B cell (primary cell): ENCODE results near the gene CPA1. TPM values are rescaled to one million over a fixed set of nuclear protein-coding genes. Genes with fewer than 3 reads are reported as not detected.

Experiments used
- ATAC-seq: fragments of 200-7000 bp; cut with Tn5 transposase; one replicate; pipeline ENCODE4 v1.10.0; 2021; ENCODE audit warnings: low read depth, mild to moderate bottlenecking, moderate number of reproducible peaks, moderate library complexity
- CTCF ChIA-PET: fragments of 350-600 bp; sonication (Branson Sonifier 250); formaldehyde crosslinking; loops from one replicate; lab custom pipeline; 2021; ENCODE audit warnings: antibody characterized with exemption, inconsistent platforms; lab: Charles Lee
- POLR2A ChIA-PET: fragments of 350-600 bp; sonication (Branson Sonifier 250); formaldehyde crosslinking; loops from one replicate; lab custom pipeline; 2021; ENCODE audit warnings: antibody characterized with exemption; lab: Charles Lee
- DNase-seq: peaks from one replicate; pipeline ENCODE4 v3.0.0; 2013
- H2AFZ ChIP-seq: 2 replicates; pipeline ENCODE4 v1.6.1; 2012; ENCODE audit warnings: mild to moderate bottlenecking, low read depth, low read length; ENCODE audit not compliant: insufficient read depth, poor library complexity, severe bottlenecking
- H3K27ac ChIP-seq, 2 donors: 1 replicate in 1 of 2; 2 replicates in 1 of 2; pipeline ENCODE4 v1.5.1; 2012 to 2013; ENCODE audit warnings: low read length in 2 of 2, mild to moderate bottlenecking in 2 of 2, moderate library complexity in 1 of 2
- H3K27me3 ChIP-seq, 4 experiments: fragments of 200-600 bp in 1 of 4; sonication (generic) in 1 of 4; replicated peaks in 1 of 4; 1 replicate in 2 of 4; 2 replicates in 2 of 4; pipeline versions ENCODE4 v1.6.1 to v1.7.0; 2013 to 2016; ENCODE audit warnings: low read length in 3 of 4, mild to moderate bottlenecking in 2 of 4, mixed read lengths in 1 of 4, moderate library complexity in 1 of 4; ENCODE audit not compliant: insufficient read depth in 4 of 4, control insufficient read depth in 3 of 4; ENCODE audit errors: control extremely low read depth in 1 of 4
- H3K36me3 ChIP-seq, 2 experiments: replicated peaks in 1 of 2; 1 replicate in 1 of 2; 2 replicates in 1 of 2; pipeline versions ENCODE4 v1.6.1 to v1.7.1; 2013; ENCODE audit warnings: low read length in 1 of 2; ENCODE audit not compliant: insufficient read depth in 2 of 2, control insufficient read depth in 1 of 2; ENCODE audit errors: control extremely low read depth in 1 of 2, extremely low read depth in 1 of 2
- H3K4me1 ChIP-seq, 2 donors: fragments of 200-600 bp in 1 of 2; sonication (generic) in 1 of 2; 1 replicate in 1 of 2; 2 replicates in 1 of 2; pipeline versions ENCODE4 v1.5.1 to v1.6.1; 2013 to 2017; ENCODE audit warnings: low read length in 2 of 2; ENCODE audit not compliant: control insufficient read depth in 2 of 2, insufficient read depth in 2 of 2
- H3K4me2 ChIP-seq: replicated peaks from 2 replicates; pipeline ENCODE3; 2012; ENCODE audit warnings: mild to moderate bottlenecking, low read depth, low read length; ENCODE audit not compliant: poor library complexity, severe bottlenecking
- H3K4me3 ChIP-seq, 5 experiments: fragments of 200-600 bp in 1 of 5; sonication (generic) in 1 of 5; 1 replicate in 3 of 5; 2 replicates in 2 of 5; pipeline versions ENCODE4 v1.5.1 to v1.7.0; 2011 to 2016; ENCODE audit warnings: low read length in 4 of 5, mild to moderate bottlenecking in 4 of 5, low read depth in 2 of 5, control low read depth in 1 of 5, moderate library complexity in 1 of 5; ENCODE audit not compliant: insufficient read depth in 1 of 5; ENCODE audit errors: control extremely low read depth in 1 of 5, extremely low read depth in 1 of 5
- H3K79me2 ChIP-seq: fragments of 200-600 bp; sonication (generic); one replicate; pipeline ENCODE4 v1.6.0; 2016; ENCODE audit warnings: low read length; ENCODE audit not compliant: control insufficient read depth, insufficient read depth
- H3K9ac ChIP-seq: fragments of 200-600 bp; sonication (generic); 2 replicates; pipeline ENCODE4 v1.6.1; 2017; ENCODE audit warnings: mild to moderate bottlenecking, low read length, moderate library complexity
- H3K9me3 ChIP-seq, 3 donors: one replicate each; pipeline versions ENCODE4 v1.6.1 to v1.7.1; 2013; ENCODE audit warnings: low read length in 2 of 3; ENCODE audit not compliant: control insufficient read depth in 2 of 3, insufficient read depth in 1 of 3; ENCODE audit errors: control extremely low read depth in 1 of 3
- H4K20me1 ChIP-seq: 2 replicates; pipeline ENCODE4 v1.6.0; 2012; ENCODE audit warnings: mild to moderate bottlenecking, low read length; ENCODE audit not compliant: insufficient read depth, control insufficient read depth, poor library complexity, severe bottlenecking
- H3K27ac Mint-ChIP-seq: one replicate; pipeline ENCODE4 v1.8.0; 2021; ENCODE audit warnings: mixed read lengths
- H3K27me3 Mint-ChIP-seq: one replicate; pipeline ENCODE4 v1.8.0; 2021; ENCODE audit warnings: mixed read lengths
- H3K4me1 Mint-ChIP-seq: one replicate; pipeline ENCODE4 v1.8.0; 2021; ENCODE audit warnings: mixed read lengths
- H3K4me3 Mint-ChIP-seq: one replicate; pipeline ENCODE4 v1.8.0; 2021; ENCODE audit warnings: mixed read lengths
- H3K9me3 Mint-ChIP-seq: one replicate; pipeline ENCODE4 v1.8.0; 2022; ENCODE audit warnings: mixed read lengths; ENCODE audit not compliant: insufficient read depth
- EZH2 ChIP-seq: IDR thresholded peaks from 2 replicates; pipeline ENCODE4 v1.6.1; 2012; ENCODE audit warnings: borderline replicate concordance, low read depth, mild to moderate bottlenecking, moderate library complexity, low read length; ENCODE audit not compliant: insufficient read depth, poor library complexity, severe bottlenecking
- WGBS: methylation state at CpG from one replicate; pipeline ENCODE4 v1.1.5; 2013; ENCODE audit warnings: missing lambda C conversion rate; ENCODE audit not compliant: insufficient coverage; 5-methylcytosine and 5-hydroxymethylcytosine counted together
- intact Hi-C: fragments of 100-400 bp; cut with micrococcal nuclease; formaldehyde crosslinking; loops from one replicate; pipeline ENCODE4 v1.10.0; 2022
- polyA plus RNA-seq: library from polyadenylated mRNA; depleted of rRNA; stranded (reverse); fragments of >200 nt; gene quantifications from 2 replicates; pipeline ENCODE4 v1.2.3, GENCODE V29; 2012
- total RNA-seq, 2 donors: library from RNA; stranded (reverse); fragments of 120-200 nt in 1 of 2; gene quantifications; 1 replicate in 1 of 2; 2 replicates in 1 of 2; pipeline versions ENCODE4 v1.2.3 to v1.2.4, GENCODE V29; 2013 to 2022
- TF ChIP-seq, protein P1 (sequence below): fragments of 200-600 bp; IDR thresholded peaks from one replicate; pipeline ENCODE4 v1.8.0; 2022; ENCODE audit warnings: antibody characterized with exemption, mild to moderate bottlenecking

CPA1 gene
- total and polyA plus RNA-seq, 2 donors (not counting 1 experiment from before 2014, with no cell fraction given): not detected

- no peaks in the 10 kb centered on the region for H3K27me3 Mint-ChIP-seq
- Histone ChIP-seq H4K20me1 (no peaks in the 10 kb centered on the region), H3K9me3 (no peaks in the 10 kb centered on the region), H3K4me3 (no peak overlapping the region), H3K4me2 (no peak overlapping the region), H3K27ac (no peak overlapping the region), H2AFZ (no peak overlapping the region), H3K36me3 (no peaks in the 10 kb centered on the region), H3K4me1 (peaks cover 0 to 9% of the 10 kb centered on the region in 2 donors), H3K27me3 (no peaks in the 10 kb centered on the region), H3K9ac (no peak overlapping the region), H3K79me2 (no peaks in the 10 kb centered on the region)
- peaks cover 7% of the 10 kb centered on the region for H3K4me1 Mint-ChIP-seq
- no peak for ATAC-seq
- ChIA-PET POLR2A (no interaction called here), CTCF (no interaction called here)
- DNase-seq: no peak
- no peak overlapping the region for H3K4me3 Mint-ChIP-seq
- H3K9me3 Mint-ChIP-seq: no peaks in the 10 kb centered on the region
- WGBS: 100% methylated on average over 2 of the region's 7 CpGs
- TF ChIP-seq, protein P1, sequence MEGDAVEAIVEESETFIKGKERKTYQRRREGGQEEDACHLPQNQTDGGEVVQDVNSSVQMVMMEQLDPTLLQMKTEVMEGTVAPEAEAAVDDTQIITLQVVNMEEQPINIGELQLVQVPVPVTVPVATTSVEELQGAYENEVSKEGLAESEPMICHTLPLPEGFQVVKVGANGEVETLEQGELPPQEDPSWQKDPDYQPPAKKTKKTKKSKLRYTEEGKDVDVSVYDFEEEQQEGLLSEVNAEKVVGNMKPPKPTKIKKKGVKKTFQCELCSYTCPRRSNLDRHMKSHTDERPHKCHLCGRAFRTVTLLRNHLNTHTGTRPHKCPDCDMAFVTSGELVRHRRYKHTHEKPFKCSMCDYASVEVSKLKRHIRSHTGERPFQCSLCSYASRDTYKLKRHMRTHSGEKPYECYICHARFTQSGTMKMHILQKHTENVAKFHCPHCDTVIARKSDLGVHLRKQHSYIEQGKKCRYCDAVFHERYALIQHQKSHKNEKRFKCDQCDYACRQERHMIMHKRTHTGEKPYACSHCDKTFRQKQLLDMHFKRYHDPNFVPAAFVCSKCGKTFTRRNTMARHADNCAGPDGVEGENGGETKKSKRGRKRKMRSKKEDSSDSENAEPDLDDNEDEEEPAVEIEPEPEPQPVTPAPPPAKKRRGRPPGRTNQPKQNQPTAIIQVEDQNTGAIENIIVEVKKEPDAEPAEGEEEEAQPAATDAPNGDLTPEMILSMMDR: no peak
- TF ChIP-seq EZH2: no peak
- no peak overlapping the region for H3K27ac Mint-ChIP-seq
- intact Hi-C loops: no loop called here
These were observed 16.9 kb downstream of the CPA1 start for GRCh38 chr7:130397051-130397757.

- CTCF ChIA-PET: no interaction called here
- POLR2A ChIA-PET: no interaction called here
- intact Hi-C loops: no loop called here
These were observed 17.4 kb downstream of the CPA1 start for GRCh38 chr7:130397758-130398073.

More at GRCh38 chr7:130397758-130398073, 17.4 kb downstream of the CPA1 start:
- WGBS: 96% methylated on average over 2 of the region's 3 CpGs
- no peak overlapping the region for H3K27ac ChIP-seq
- no peaks in the 10 kb centered on the region for H3K27me3 ChIP-seq
- peaks cover 7% of the 10 kb centered on the region for H3K4me1 Mint-ChIP-seq
- no peak overlapping the region for H2AFZ ChIP-seq
- H3K27me3 Mint-ChIP-seq: no peaks in the 10 kb centered on the region
- H3K9ac ChIP-seq: no peak overlapping the region
- no peak overlapping the region for H3K4me2 ChIP-seq
- no peak for ATAC-seq
- H3K4me3 Mint-ChIP-seq: no peak overlapping the region
- no peaks in the 10 kb centered on the region for H3K9me3 Mint-ChIP-seq
- TF ChIP-seq, protein P1: no peak
- no peak for TF ChIP-seq EZH2
- H3K79me2 ChIP-seq: no peaks in the 10 kb centered on the region
- H3K9me3 ChIP-seq: no peaks in the 10 kb centered on the region
- H3K36me3 ChIP-seq: peaks cover under 1 to 3% of the 10 kb centered on the region in 2 experiments
- H3K27ac Mint-ChIP-seq: no peak overlapping the region
- no peaks in the 10 kb centered on the region for H4K20me1 ChIP-seq
- no peak overlapping the region for H3K4me3 ChIP-seq
- DNase-seq: no peak
- H3K4me1 ChIP-seq: peaks cover 0 to 9% of the 10 kb centered on the region in 2 donors
